OCI-LY3 (cell line): ENCODE results near the gene PDGFC.

Experiments used
- EZH2phosphoT487 ChIP-seq: fragments of 200-600 bp; shearing (Covaris generic); IDR thresholded peaks from 2 replicates; pipeline ENCODE4 v1.6.1; 2018; ENCODE audit warnings: antibody characterized with exemption, mixed run types, low read depth
- TF ChIP-seq, protein P1 (sequence below): fragments of 200-600, 300-600 bp; sonication (generic); IDR thresholded peaks from 2 replicates; pipeline ENCODE4 v1.5.1; 2014; ENCODE audit warnings: antibody characterized with exemption, low read length, low read depth

DNA sequence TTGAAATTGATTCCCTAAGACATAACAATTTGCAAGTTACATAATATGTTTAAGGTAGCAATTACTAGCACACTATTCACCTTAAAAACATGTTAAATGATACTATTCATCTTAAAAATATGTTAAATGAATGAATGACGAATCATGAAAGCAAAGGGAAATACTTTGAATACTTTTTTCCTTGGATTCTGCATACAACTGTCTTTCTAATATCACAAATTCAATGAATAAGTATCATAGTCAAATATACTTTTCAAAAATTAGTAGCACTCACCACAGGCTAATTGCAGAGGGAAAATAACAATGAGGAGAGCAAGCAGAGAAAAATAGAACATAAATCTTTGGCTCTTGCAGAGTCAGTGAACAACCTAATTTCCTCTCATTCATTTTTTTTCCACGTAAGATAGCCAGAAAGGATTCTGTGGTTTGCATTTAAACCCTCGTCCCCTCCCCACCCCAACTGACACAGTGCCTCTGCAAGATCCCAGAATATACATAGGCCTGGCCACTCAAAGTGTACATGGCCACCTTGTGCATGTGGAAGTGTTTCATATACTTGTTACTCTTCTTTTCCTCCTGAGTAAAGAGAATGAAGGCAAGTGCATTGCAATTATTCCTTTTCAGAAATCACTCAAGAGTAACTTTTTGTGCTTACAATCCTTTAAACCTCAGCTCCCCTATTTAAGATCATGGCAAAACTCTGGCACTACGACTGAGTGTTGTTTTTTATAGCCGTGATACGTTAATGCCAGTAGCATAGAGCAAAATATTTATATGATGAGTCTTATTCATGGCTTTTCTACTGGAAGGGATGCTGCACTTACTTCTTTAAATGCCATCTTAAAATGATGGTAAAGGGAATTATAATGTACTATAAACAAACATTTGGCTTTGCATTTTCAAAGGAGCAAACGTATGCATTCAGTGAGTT, 236.4 kb downstream of the PDGFC start:
- TF ChIP-seq, protein P1, sequence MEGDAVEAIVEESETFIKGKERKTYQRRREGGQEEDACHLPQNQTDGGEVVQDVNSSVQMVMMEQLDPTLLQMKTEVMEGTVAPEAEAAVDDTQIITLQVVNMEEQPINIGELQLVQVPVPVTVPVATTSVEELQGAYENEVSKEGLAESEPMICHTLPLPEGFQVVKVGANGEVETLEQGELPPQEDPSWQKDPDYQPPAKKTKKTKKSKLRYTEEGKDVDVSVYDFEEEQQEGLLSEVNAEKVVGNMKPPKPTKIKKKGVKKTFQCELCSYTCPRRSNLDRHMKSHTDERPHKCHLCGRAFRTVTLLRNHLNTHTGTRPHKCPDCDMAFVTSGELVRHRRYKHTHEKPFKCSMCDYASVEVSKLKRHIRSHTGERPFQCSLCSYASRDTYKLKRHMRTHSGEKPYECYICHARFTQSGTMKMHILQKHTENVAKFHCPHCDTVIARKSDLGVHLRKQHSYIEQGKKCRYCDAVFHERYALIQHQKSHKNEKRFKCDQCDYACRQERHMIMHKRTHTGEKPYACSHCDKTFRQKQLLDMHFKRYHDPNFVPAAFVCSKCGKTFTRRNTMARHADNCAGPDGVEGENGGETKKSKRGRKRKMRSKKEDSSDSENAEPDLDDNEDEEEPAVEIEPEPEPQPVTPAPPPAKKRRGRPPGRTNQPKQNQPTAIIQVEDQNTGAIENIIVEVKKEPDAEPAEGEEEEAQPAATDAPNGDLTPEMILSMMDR: no peak
- TF ChIP-seq EZH2phosphoT487: no peak
